ENCODE measurements around the gene PLCD1. TPM values are rescaled to one million over a fixed set of nuclear protein-coding genes. Genes with fewer than 3 reads are reported as not detected.

Gene PLCD1
- total RNA-seq, 1 donor from 2014 or later, result 23.6 TPM

GRCh38 chr3:38006445-38006995 is 22.9 kb downstream of the PLCD1 start:
- DNase-seq (ENCODE audit: low spot score), result no peak
- no peak overlapping the region for H3K27ac Mint-ChIP-seq (ENCODE audit: unreplicated experiment)
- no peak overlapping the region for H3K4me3 Mint-ChIP-seq (ENCODE audit: unreplicated experiment)
- H3K27me3 Mint-ChIP-seq (ENCODE audit: low read depth), result no peaks in the 10 kb centered on the region
- peaks cover 7% of the 10 kb centered on the region for H3K4me1 Mint-ChIP-seq (ENCODE audit: low read depth)
- no peaks in the 10 kb centered on the region for H3K9me3 Mint-ChIP-seq (ENCODE audit: low read depth)
- peaks cover 15% of the 10 kb centered on the region for H3K36me3 Mint-ChIP-seq (ENCODE audit: low read depth)
- no peak for TF ChIP-seq CTCF (IDR thresholded peaks at IDR 0.05)

- TF ChIP-seq CTCF (IDR thresholded peaks at IDR 0.05), result no peak
- H3K4me1 Mint-ChIP-seq (ENCODE audit: low read depth), result peaks cover 7% of the 10 kb centered on the region
- H3K27ac Mint-ChIP-seq (ENCODE audit: unreplicated experiment), result no peak overlapping the region
- H3K4me3 Mint-ChIP-seq (ENCODE audit: unreplicated experiment), result no peak overlapping the region
- H3K36me3 Mint-ChIP-seq (ENCODE audit: low read depth), result peaks cover 11% of the 10 kb centered on the region
- H3K9me3 Mint-ChIP-seq (ENCODE audit: low read depth), result no peaks in the 10 kb centered on the region
- no peaks in the 10 kb centered on the region for H3K27me3 Mint-ChIP-seq (ENCODE audit: low read depth)
- no peak for DNase-seq (ENCODE audit: low spot score)
Observed at GRCh38 chr3:38006031-38006430, 23.4 kb downstream of the PLCD1 start.

GRCh38 chr3:38005076-38006020 is 24.1 kb downstream of the PLCD1 start:
- no peak for DNase-seq (ENCODE audit: low spot score)

GRCh38 chr3:38004415-38005075 is 24.9 kb downstream of the PLCD1 start:
- peak; percentile 82 for TF ChIP-seq CTCF (IDR thresholded peaks at IDR 0.05)
- Mint-ChIP-seq H3K9me3 (ENCODE audit: low read depth) (no peaks in the 10 kb centered on the region), H3K27me3 (ENCODE audit: low read depth) (no peaks in the 10 kb centered on the region), H3K27ac (ENCODE audit: unreplicated experiment) (peak overlapping the region; percentile 17), H3K4me1 (ENCODE audit: low read depth) (peaks cover 7% of the 10 kb centered on the region), H3K36me3 (ENCODE audit: low read depth) (peaks cover 9% of the 10 kb centered on the region), H3K4me3 (ENCODE audit: unreplicated experiment) (no peak overlapping the region)
- peak; percentile 51 for DNase-seq (ENCODE audit: low spot score)

More at GRCh38 chr3:38005076-38006020, 24.1 kb downstream of the PLCD1 start:
- peaks cover 7% of the 10 kb centered on the region for H3K4me1 Mint-ChIP-seq (ENCODE audit: low read depth)
- H3K4me3 Mint-ChIP-seq (ENCODE audit: unreplicated experiment), result no peak overlapping the region
- H3K27ac Mint-ChIP-seq (ENCODE audit: unreplicated experiment), result peak overlapping the region; percentile 17
- H3K36me3 Mint-ChIP-seq (ENCODE audit: low read depth), result peaks cover 11% of the 10 kb centered on the region
- no peak for TF ChIP-seq CTCF (IDR thresholded peaks at IDR 0.05)
- H3K9me3 Mint-ChIP-seq (ENCODE audit: low read depth), result no peaks in the 10 kb centered on the region
- no peaks in the 10 kb centered on the region for H3K27me3 Mint-ChIP-seq (ENCODE audit: low read depth)

- H3K4me3 Mint-ChIP-seq (ENCODE audit: unreplicated experiment), result no peak overlapping the region
- H3K27ac Mint-ChIP-seq (ENCODE audit: unreplicated experiment), result no peak overlapping the region
- DNase-seq (ENCODE audit: low spot score), result peak; percentile 74
- H3K4me1 Mint-ChIP-seq (ENCODE audit: low read depth), result peaks cover 11% of the 10 kb centered on the region
- TF ChIP-seq CTCF (IDR thresholded peaks at IDR 0.05), result no peak
- H3K27me3 Mint-ChIP-seq (ENCODE audit: low read depth), result no peaks in the 10 kb centered on the region
- H3K36me3 Mint-ChIP-seq (ENCODE audit: low read depth), result peaks cover 8% of the 10 kb centered on the region
- H3K9me3 Mint-ChIP-seq (ENCODE audit: low read depth), result no peaks in the 10 kb centered on the region
Observed at GRCh38 chr3:38003817-38004414, 25.5 kb downstream of the PLCD1 start.
